PC-9 (cell line): Measurements from ENCODE around the gene VANGL2.

Source experiments
- EZH2 ChIP-seq: fragments of 200-600 bp; sonication (generic); IDR thresholded peaks from 2 replicates; pipeline ENCODE4 v1.8.0; 2017; ENCODE audit warnings: antibody characterized with exemption, low read depth
- TF ChIP-seq, protein P1 (sequence below): fragments of 200-600 bp; sonication (generic); conservative IDR thresholded peaks from 2 replicates; pipeline ENCODE4 v1.6.1; 2017; ENCODE audit warnings: mixed run types, antibody characterized with exemption, mild to moderate bottlenecking, moderate library complexity

DNA sequence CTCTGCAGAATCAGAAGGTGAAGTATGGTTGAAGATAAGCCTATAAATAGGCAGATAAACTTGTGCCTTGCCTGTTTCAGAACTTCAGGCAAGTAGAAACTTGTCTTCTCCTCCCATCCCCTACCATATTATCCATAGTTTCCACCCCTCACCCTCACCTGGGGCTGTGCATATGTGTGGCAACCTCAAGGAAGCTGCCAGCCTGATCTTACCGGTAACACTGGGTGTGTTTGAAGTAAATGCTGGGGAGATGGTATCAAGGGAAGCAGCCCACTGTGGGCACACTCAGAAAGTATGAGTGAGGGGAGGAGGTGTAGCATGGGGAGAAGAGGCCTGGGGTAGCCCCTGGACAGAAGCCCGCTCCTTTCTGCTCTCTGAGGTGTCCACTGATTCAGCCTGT, 14.5 kb downstream of the VANGL2 start:
- TF ChIP-seq EZH2, result no peak
- TF ChIP-seq, protein P1, sequence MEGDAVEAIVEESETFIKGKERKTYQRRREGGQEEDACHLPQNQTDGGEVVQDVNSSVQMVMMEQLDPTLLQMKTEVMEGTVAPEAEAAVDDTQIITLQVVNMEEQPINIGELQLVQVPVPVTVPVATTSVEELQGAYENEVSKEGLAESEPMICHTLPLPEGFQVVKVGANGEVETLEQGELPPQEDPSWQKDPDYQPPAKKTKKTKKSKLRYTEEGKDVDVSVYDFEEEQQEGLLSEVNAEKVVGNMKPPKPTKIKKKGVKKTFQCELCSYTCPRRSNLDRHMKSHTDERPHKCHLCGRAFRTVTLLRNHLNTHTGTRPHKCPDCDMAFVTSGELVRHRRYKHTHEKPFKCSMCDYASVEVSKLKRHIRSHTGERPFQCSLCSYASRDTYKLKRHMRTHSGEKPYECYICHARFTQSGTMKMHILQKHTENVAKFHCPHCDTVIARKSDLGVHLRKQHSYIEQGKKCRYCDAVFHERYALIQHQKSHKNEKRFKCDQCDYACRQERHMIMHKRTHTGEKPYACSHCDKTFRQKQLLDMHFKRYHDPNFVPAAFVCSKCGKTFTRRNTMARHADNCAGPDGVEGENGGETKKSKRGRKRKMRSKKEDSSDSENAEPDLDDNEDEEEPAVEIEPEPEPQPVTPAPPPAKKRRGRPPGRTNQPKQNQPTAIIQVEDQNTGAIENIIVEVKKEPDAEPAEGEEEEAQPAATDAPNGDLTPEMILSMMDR, result no peak
